Suppressor macrophage treated with lipopolysaccharide for 1 hour (primary cell): ENCODE results near the gene MXRA5.
"Not testable (repeated sequence)": the region's sequence is repeated elsewhere in the genome, so short reads cannot be mapped to it uniquely, and the experiment has no call there.

ENCODE experiments used
- DNase-seq, 3 donors: peaks; one replicate each; pipeline ENCODE4 v3.0.0-alpha.2; 2020 to 2022

Gene MXRA5, protein sequence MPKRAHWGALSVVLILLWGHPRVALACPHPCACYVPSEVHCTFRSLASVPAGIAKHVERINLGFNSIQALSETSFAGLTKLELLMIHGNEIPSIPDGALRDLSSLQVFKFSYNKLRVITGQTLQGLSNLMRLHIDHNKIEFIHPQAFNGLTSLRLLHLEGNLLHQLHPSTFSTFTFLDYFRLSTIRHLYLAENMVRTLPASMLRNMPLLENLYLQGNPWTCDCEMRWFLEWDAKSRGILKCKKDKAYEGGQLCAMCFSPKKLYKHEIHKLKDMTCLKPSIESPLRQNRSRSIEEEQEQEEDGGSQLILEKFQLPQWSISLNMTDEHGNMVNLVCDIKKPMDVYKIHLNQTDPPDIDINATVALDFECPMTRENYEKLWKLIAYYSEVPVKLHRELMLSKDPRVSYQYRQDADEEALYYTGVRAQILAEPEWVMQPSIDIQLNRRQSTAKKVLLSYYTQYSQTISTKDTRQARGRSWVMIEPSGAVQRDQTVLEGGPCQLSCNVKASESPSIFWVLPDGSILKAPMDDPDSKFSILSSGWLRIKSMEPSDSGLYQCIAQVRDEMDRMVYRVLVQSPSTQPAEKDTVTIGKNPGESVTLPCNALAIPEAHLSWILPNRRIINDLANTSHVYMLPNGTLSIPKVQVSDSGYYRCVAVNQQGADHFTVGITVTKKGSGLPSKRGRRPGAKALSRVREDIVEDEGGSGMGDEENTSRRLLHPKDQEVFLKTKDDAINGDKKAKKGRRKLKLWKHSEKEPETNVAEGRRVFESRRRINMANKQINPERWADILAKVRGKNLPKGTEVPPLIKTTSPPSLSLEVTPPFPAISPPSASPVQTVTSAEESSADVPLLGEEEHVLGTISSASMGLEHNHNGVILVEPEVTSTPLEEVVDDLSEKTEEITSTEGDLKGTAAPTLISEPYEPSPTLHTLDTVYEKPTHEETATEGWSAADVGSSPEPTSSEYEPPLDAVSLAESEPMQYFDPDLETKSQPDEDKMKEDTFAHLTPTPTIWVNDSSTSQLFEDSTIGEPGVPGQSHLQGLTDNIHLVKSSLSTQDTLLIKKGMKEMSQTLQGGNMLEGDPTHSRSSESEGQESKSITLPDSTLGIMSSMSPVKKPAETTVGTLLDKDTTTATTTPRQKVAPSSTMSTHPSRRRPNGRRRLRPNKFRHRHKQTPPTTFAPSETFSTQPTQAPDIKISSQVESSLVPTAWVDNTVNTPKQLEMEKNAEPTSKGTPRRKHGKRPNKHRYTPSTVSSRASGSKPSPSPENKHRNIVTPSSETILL (N-terminal part only)

DNA sequence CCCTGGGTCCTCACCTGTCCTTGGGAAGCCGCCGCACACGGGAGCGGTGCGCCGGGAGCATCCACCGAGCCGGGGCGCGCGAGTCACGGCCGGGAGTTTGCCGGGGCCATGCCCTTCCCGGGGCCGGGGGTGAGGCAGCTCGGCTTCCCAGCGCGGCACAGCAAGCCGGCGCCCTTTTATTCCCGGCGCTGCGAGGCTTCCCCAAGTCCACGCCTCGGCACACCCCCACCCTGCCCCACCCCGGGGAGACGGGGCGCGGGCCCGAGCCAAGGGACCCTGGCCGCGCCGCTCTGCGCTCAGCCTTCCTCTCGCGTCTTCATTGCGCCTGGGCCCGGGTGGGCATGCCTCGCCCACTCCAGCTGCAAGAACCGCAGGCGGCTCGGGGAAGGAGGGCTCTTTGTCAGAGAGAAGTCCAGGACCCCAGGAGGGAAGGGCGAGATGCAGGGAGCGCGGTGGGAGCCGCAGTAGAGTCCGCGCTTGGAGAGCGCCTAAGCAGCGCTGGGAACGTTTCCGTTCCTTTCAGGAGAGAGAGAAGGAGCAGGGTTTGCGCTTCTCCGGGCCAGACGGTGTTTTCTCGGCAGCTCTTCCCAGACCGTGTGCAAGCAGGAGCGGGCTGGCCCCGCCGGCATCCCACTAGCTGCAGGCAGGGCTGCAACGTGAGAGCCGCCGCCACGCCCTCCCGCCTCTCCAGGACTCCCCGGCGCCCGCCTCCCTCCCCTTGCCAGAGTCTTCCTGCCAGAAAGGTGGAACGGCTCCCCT lies at the start of gene MXRA5:
Gene MXRA5 (minus strand): TSS at position 152 of the 759 bp plus-strand sequence. CDS start 2,819 bp downstream, outside the sequence.
- DNase-seq, result no peak

DNA sequence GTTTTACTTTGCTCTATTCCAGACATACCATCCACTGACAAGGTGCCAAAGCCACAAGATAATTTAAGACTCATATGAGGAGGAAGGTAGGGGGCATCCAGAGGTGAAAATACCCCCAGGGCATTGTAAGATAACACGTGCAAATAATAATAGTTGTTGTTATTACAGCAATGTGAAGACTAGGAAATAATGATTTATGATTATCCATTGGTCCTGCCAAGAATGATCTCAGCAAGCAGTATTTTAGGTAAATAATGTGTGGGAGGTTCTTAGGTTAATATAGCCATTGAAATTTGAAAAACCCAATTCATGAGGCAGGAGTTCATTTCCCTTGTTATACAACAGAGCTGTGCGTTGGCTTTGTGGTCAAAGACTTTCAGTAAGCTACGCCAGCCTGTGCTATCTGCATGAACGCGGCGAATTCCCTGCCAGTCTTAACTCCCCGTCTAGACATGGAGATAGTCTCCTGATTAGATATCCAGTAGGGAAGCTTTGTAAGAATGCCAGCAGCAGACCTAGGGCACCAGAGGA lies 47.2 kb upstream of the MXRA5 start:
- DNase-seq, result no peak

DNA sequence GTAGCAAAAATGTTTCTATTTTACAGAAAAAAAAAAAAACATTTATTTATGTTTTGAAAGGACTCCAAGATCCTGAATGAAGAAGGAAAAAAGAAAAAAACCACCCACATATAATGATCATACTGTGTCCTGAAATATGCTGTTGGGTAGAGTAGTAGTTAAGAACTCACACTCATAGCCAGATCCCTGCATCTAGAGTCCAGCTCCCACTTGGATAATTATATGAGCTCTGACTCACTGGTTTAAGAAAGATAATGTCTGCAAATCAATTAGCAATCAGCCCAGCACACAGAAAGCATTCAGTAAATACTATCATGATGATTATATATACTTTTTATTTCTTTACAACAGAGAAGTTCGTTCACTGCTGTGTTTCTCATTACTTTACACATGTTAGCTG lies 46.7 kb upstream of the MXRA5 start:
- DNase-seq, result no peak

DNA sequence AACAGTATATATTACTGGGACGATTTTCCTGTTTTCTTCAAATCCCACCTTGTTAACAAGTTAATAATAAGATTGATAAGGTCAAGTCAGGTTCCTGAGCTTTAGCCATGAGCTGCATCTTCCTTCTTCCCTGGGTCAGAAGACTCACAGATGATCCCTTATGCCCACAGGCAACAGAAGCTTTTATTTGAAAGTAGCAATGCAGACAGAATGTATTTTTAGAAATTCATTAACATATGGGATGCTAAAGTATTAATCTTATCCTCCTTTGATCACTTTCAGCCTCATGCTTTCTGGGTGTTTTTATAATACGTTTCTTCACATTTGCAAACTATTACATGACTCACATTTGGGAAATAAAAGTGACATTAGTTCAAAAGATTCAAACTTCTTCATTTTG lies 42.0 kb upstream of the MXRA5 start:
- no peak for DNase-seq

DNA sequence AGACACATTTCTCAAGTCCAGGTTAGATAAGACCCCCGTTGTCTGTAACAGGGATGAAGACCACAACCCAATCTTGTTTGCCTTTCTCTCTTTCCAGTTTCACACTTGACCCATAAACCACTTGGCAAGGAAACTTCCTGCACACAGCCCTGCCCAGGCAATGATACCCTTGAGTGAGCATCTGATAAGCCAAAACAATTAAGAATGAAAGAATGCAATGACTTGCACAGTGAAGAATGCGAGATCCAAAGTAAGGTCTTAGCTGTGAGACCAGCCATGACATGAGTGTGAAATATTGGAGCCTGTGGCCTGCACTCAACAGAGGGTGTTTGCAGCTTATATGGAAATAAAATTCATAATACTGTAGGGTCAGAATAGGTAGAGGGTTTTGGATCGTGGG lies 37.9 kb upstream of the MXRA5 start:
- DNase-seq, result no peak

DNA sequence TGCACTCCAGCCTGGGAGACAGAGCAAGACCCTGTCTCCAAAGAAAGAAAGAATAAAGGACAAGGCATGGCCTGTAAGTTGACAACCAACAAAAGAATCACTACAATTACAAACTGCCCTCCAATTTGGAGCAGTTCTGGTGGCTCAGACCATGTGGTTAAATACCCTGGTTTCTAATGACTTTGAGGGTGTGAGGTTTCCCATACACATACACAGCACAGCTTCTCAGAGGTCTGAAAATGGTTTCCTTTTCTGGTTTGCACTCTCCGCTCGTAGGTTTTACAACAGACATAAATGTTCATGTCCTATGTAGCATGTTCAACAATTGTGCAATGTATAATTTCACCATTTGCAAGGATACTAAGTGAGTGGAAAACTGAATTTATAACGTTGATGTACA lies 34.2 kb upstream of the MXRA5 start:
- no peak for DNase-seq

DNA sequence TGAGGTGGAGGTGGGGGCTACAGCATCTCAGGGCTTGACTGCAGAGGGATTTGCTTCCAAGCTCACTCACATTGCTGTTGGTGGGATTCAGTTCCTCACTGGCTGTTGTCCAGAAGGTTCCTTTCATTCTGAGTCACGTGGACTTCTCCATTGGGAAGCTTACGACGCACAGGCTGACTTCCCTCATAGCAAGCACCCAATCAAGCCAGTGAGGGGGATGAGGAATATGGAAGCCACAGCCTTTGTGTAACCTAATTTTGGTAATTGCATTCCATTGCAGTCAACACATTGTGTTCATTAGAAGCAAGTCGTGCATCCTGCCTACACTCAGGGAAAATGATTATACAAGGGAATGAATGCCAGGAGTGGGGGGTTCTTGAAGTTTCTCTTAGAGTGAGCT lies 32.7 kb upstream of the MXRA5 start:
- DNase-seq, result no peak

DNA sequence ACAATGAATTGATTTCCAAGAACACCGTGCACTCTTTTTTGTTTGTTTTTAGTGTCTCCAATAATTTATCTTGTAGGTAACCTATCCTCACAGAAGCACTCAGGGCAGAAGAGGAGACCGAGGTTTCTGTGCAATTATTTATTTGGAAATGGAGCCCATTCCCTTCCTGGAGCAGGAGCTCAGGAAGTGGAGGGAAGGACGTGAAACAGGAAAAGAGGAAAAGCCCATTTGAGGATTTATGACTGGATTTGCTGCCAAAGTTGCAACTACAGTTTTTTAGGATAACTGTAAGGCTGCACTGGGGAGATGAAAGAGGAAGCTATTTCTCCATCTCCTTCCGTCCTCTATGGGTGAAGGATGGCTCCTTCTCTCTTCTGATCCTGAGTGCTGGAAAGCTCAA lies 31.7 kb upstream of the MXRA5 start:
- DNase-seq, result no peak

DNA sequence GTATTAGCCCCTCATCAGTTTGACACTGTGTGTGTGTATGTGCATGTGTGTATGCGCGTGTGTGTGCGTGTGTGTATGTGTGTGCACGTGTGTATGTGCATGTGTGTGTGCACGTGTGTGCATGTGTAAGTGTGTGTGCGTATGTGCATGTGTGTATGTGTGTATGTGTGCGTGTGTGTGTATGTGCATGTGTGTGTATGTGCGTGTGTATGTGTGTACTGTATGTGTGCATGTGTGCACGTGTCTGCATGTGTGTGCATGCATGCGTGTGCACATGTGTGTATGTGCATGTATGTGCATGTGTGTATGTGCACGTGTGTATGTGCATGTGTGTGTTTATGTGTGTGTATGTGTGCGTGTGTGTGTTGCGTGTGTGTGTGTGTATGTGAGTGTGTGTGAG lies 31.1 kb upstream of the MXRA5 start:
- no peak for DNase-seq

DNA sequence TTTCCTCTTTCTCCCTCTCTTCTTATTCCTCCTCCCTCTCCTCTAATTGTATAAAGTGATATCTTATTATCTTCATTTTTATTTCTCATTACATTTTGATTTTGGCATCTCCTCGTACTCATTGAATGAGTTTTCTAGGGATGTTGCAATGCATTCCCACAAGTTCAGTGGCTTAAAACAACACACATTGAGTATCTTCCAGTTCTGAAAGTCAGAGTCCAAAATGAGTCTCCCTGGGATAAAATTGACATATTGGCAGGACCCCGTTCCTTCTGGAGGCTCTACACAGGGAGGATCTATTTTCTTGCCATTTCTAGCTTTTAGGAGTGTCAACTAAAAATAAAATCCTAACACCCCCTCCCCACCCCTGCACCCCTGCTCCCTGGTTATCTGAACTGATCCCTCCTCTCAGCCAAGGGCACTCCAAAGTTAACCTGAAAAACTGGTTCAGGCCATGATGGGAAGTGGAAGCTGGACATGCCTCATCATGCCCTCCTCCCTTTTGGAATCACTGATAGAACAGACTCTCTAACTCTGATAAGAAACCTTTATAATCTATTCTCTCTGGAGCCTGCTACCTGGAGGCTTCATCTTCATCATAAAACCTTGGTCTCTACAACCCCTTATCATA lies 29.5 kb upstream of the MXRA5 start:
- DNase-seq, result not testable (repeated sequence)

DNA sequence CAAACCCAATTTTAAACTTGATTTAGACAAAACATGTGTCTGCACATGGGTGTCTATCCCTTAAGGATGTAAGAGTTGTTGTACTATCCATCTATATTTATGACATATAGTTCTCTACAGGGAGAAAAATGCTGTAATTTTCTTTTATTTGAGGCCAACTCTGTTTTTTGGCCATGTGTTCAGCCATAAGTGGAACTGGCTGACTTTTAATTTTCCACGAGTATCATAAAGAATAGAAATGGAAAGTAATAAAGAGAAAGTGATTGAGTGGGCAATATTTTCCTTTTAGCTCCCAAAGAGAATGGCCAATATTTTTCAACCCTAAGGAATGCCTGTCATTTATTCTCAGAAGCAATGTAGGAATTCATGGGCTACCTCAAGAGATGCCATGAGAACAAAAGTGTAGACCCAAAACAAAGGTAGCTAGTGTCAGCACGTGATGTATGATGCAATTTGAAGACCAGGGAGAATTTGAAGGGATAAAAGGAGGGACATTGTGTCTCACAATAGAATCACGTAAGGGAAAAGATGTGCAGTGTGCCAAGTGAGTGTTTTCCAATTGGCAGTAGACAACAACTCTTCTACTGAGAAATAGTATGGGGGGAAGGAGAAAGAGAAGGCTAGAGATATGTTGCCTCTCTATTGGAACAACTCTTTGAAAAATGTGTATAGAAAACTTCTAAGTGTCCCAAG lies 27.8 kb upstream of the MXRA5 start:
- DNase-seq, result no peak

DNA sequence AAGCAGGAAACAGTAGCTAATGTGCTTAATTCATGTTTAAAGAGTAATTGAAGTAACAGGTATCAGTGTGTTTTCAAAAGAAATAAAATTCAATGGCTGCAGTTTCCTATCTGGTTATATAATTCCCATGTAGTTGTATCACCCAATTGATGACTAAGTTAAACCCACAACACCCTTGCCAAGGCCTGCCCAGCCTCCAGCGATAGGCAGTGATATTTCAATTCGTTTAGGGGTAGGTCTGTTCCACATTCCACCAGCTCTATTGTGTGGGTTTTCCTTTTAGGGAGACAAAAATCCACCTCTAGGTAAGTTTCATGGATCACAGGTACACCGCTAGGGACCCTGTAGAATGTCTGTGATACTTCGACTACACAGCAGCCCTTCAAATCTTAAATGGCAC lies 24.7 kb upstream of the MXRA5 start:
- no peak for DNase-seq

DNA sequence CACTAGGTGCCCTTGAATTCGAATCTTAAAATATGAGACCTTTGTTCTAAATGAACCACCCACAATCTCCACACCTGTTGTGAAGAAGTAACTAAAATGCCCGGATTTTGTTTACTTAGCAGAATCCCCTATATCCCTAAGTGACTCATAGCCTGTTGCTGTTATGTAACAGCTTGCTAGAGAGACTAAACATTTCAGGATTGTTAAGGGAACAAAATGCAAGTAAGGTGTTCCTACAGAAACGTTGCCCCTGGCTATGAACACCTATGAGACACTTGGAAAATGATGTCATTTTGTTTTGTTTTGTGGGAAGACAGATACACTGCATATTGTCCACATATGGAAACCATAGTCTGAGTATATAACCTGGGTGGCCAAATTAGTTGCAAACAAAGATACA lies 24.2 kb upstream of the MXRA5 start:
- DNase-seq, result no peak

DNA sequence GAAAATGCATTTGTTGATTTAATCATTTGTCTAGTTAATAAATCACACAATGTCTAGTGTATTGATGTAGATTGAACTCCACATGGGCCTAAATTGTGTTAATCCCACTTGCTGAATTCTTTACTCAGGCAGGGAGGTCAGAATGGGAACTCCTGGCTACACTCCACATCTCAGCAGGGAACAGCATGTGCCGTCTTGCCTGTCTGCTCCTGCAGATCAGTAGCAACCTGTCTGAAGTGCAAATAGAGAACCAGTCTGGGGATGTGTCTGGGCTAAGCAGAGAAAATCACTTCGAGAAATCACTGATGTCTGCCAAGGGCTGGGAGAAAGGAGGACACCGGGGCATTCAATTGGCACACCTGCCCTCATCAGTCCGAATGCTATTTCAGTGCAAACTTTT lies 16.5 kb upstream of the MXRA5 start:
- no peak for DNase-seq

DNA sequence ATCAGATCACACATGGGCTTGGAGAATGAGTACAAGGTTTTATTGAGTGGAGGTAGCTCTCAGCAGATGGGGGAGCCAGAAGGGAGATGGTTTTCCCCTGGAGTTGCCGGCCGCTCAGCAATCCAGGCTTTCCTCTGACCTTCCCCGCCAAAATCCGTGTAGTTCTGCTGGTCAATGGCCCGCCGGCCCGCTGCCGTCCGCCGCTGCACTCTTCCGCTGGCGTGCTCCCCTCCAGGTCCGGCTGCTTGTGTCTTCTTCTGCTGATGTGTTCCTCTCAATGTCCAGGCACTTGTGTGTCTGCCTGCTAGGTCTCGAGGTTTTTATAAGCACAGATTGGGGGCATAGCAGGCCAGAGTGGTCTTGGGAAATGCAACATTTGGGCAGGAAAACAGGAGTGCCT lies 14.4 kb upstream of the MXRA5 start:
- no peak for DNase-seq

DNA sequence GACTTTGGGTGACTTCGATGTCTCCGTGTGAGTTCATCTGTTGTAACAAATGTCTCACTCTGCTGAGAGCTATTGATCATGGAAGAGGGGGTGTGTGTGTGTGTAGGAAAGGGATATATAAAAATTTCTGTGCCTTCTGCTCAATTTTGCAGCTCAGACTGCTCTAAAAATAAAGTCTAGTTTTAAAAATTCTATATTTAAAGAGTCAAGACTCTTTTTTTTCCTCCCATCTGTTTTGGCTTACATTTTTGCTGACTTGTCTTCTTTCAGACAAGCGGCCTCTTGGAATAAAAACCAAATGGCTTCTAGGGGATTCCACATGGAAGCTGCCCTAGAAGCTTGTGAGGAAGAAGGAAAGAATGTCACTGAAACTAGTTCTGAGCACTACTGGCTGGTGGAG lies 6.3 kb upstream of the MXRA5 start:
- DNase-seq, result not testable (repeated sequence)

DNA sequence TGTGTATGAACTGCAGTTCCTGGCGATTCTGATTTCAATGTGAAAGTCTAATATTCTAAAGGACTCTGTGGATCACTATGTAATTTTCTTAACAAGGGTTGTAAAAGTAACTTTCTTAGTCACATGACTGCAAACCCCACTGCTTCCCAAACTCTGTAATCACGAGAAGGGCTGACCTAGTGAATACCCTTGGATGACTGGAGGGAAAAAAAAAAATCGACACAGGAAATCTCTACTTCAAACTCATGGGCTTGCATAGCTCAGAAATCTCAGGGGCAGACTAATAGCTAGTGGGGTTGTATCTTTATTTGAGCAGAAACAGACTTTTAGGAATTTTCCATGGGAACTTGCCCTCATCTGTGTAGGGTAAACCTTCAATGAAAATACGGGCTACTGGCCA lies 4.8 kb upstream of the MXRA5 start:
- no peak for DNase-seq

DNA sequence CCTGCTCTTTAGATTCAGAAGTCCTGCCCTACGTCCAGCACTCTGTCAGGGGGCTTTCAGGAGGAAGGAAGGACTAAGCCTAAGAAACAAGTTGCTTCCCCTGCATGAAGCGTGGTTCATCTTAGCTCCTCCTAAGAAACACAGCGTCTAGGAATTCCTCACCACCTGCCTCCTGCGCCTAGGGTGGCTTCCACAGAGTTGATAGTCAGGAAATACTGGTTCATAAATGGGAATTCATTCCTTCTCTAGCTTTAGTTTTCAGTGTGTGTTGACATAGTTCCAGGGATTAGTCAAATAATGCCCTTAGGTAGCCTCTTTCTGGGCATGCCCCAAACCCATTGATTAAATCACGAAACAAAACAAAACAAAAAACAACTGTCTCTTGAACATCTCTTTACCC lies 1.7 kb upstream of the MXRA5 start:
- DNase-seq, result no peak

DNA sequence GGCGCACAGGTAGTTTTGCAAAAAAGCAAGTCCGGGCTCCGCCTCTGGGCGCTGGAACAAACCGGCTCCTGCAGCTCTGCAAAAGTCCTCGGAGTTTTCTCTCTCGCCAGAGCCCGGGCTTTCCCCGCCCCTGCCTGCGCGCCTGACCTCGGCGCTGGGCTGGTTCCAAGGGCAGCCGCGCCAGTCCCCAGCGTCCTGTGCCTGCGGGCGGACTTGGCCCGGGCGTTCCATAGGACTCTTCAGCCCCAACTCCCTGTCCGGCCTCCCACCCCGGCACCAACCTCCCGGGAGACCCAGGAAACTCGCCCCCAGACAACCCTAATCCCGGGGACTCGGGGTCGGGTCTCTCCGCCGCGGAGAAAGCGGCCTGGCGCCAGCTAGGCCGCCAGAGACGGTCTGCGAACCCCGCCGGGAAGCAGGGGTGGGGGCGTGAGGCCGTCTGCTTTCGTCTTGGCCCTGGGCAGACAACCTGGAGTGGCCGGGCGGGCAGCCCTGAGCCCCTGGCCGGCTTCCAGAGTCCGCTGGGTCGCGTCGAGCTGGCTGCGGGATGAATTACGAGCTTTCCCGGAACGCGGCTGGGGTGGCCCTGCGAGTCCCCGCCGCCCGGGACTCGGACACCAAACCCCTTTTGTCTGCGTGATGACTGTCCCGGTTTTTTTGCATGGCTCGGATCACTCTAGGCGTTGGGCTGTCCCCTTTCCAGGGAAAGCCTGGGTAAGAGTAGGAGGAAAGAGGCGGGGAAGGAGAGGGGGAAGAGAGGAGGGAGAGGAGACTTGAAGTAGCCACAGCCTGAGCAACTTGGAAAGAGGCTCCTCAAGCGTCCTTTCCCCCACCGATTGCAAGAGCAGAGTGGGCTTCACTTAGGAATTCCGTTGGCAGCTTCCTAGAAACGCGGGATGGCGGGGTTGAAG lies 916 bp downstream of the MXRA5 start:
- DNase-seq, result peak in 2 of 3 donors; percentile 18 to 26

DNA sequence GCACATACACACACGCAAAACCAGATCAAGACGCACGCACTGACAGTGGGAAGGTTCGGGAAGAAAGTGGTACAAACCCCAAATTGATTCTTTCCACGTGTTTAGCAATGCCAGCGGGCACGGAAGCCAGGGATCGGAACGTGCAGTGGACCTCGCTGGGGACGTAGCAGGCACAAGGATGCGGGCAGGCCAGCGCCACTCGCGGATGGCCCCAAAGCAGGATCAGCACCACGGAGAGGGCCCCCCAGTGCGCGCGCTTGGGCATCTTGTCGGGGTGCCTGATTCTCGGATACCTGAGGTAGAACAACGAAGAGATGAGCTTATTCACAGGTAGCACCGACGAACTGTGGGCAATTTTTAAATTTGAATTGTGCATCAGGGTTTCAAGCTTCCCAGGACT lies 2.9 kb downstream of the MXRA5 start:
- DNase-seq, result not testable (repeated sequence)
